Spleen (tissue), 11 donors: ENCODE data around the gene GLYATL3. TPM values are rescaled to one million over a fixed set of nuclear protein-coding genes. Genes with fewer than 3 reads are reported as not detected.

Experiments used
- DNase-seq: peaks from one replicate; pipeline ENCODE4 v3.0.0-alpha.2; 2020
- H3K27ac ChIP-seq, 8 donors: fragments of 200-600 bp; sonication (generic) in 7 of 8; 1 replicate in 4 of 8; 2 replicates in 4 of 8; pipeline versions ENCODE4 v1.5.0 to v1.8.0; 2016 to 2021; ENCODE audit warnings: inconsistent platforms in 4 of 8, mild to moderate bottlenecking in 4 of 8, moderate library complexity in 1 of 8
- H3K27me3 ChIP-seq, 7 donors: fragments of 200-600 bp; sonication (generic) in 6 of 7; replicated peaks in 1 of 7; 1 replicate in 4 of 7; 2 replicates in 3 of 7; pipeline versions ENCODE4 v1.5.0 to v1.8.0; 2016 to 2021; ENCODE audit warnings: inconsistent platforms in 3 of 7, mild to moderate bottlenecking in 1 of 7
- H3K36me3 ChIP-seq, 6 donors: fragments of 200-600 bp; sonication (generic) in 5 of 6; 1 replicate in 4 of 6; 2 replicates in 2 of 6; pipeline versions ENCODE4 v1.5.0 to v1.8.0; 2016 to 2021; ENCODE audit warnings: inconsistent platforms in 2 of 6
- H3K4me1 ChIP-seq, 6 donors: fragments of 200-600 bp; sonication (generic) in 5 of 6; 1 replicate in 3 of 6; 2 replicates in 3 of 6; pipeline versions ENCODE4 v1.5.0 to v1.8.0; 2016 to 2021; ENCODE audit warnings: inconsistent platforms in 3 of 6
- H3K4me3 ChIP-seq, 8 donors: fragments of 200-600 bp; sonication (generic) in 7 of 8; 1 replicate in 4 of 8; 2 replicates in 4 of 8; pipeline versions ENCODE4 v1.5.0 to v1.8.0; 2016 to 2021; ENCODE audit warnings: inconsistent platforms in 4 of 8, mild to moderate bottlenecking in 4 of 8, moderate library complexity in 2 of 8
- H3K9me3 ChIP-seq, 8 donors: fragments of 200-600 bp; sonication (generic) in 7 of 8; 1 replicate in 4 of 8; 2 replicates in 4 of 8; pipeline versions ENCODE4 v1.5.0 to v1.8.0; 2016 to 2021; ENCODE audit warnings: inconsistent platforms in 4 of 8
- CTCF ChIP-seq, 11 experiments: fragments of 200-600 bp in 7 of 11; fragments of 450-650 bp in 4 of 11; sonication (generic) in 4 of 11; IDR thresholded peaks in 8 of 11; conservative IDR thresholded peaks in 3 of 11; 1 replicate in 7 of 11; 2 replicates in 4 of 11; pipeline versions ENCODE4 v1.4.0 to v1.8.0; 2016 to 2021; ENCODE audit warnings: antibody characterized with exemption in 11 of 11, inconsistent platforms in 4 of 11, mild to moderate bottlenecking in 1 of 11
- POLR2A ChIP-seq, 3 donors: fragments of 450-650 bp; IDR thresholded peaks; one replicate each; pipeline ENCODE4 v1.5.1; 2017; ENCODE audit warnings: antibody characterized with exemption in 3 of 3, mild to moderate bottlenecking in 1 of 3
- POLR2AphosphoS5 ChIP-seq, 3 donors: sonication (generic); formaldehyde crosslinking; IDR thresholded peaks; one replicate each; pipeline ENCODE4 v1.5.1; 2017; ENCODE audit warnings: antibody characterized with exemption in 3 of 3
- WGBS, 5 donors: extraction: QIAGEN DNeasy Blood & Tissue Kit in 3 of 5; methylation state at CpG; one replicate each; pipeline versions ENCODE4 v1.1.5 to v1.1.7; 2013 to 2018; 5-methylcytosine and 5-hydroxymethylcytosine counted together
- intact Hi-C: fragments of 100-400 bp; cut with DNase I; formaldehyde crosslinking; loops from one replicate; pipeline ENCODE4 v1.15.0; 2023; ENCODE audit warnings: low total_unique reads
- polyA plus RNA-seq, 3 donors: library from polyadenylated mRNA; stranded (reverse); fragments of 200-250 nt; gene quantifications; one replicate each; pipeline ENCODE4 v1.2.1, GENCODE V29; 2013
- total RNA-seq, 7 donors: library from RNA; depleted of rRNA in 3 of 7; stranded (reverse); fragments of >200 nt in 3 of 7; fragmentation: NEBNext Ultra II Directional in 4 of 7; extraction: Animal tissue kit (Norgen Biotek cat#: 25700) in 4 of 7; gene quantifications; one replicate each; pipeline versions ENCODE4 v1.1.0 to v1.2.1, GENCODE V29; 2016 to 2021
- donor health status: healthy with polysubstance abuse.
- donor health status: DM: no; HTN: no; CAD: no; lungs with moderate emphysema.
- donor health status: DM: no; HTN: no; CAD: no.
- donor health status: Bipolar disorder and iron deficiency.
- donor health status: healthy.
- donor health status: DM: no; HTN: no; CAD: no.
- donor health status: DM: yes; HTN: yes; CAD: no.

The GLYATL3 gene
- total and polyA plus RNA-seq, 10 donors, result not detected

- WGBS, 5 donors, result 54 to 73% (median 59%) methylated on average over 6 of the region's 6 CpGs
- Histone ChIP-seq H3K9me3 (no peaks in the 10 kb centered on the region), H3K27ac (no peak overlapping the region), H3K36me3 (no peaks in the 10 kb centered on the region), H3K4me1 (no peaks in the 10 kb centered on the region), H3K27me3 (peaks cover 0 to 3% (median 0%) of the 10 kb centered on the region in 7 donors), H3K4me3 (no peak overlapping the region)
- TF ChIP-seq CTCF (IDR thresholded peaks at IDR 0.05 in 8 of 11, conservative IDR thresholded peaks at IDR 0.05 in 3 of 11), result no peak
- TF ChIP-seq POLR2A (IDR thresholded peaks at IDR 0.05), result no peak
- no peak for TF ChIP-seq POLR2AphosphoS5 (IDR thresholded peaks at IDR 0.05)
- intact Hi-C loops, result no loop called here
- no peak for DNase-seq
Observed at GRCh38 chr6:49570474-49571079, 70.9 kb downstream of the GLYATL3 start.

- no peaks in the 10 kb centered on the region for H3K4me1 ChIP-seq
- no peak for TF ChIP-seq CTCF (IDR thresholded peaks at IDR 0.05 in 8 of 11, conservative IDR thresholded peaks at IDR 0.05 in 3 of 11)
- no peak for TF ChIP-seq POLR2A (IDR thresholded peaks at IDR 0.05)
- no peak for TF ChIP-seq POLR2AphosphoS5 (IDR thresholded peaks at IDR 0.05)
- no peak overlapping the region for H3K27ac ChIP-seq
- no peaks in the 10 kb centered on the region for H3K27me3 ChIP-seq
- intact Hi-C loops, result no loop called here
- no peak overlapping the region for H3K4me3 ChIP-seq
- H3K9me3 ChIP-seq, result no peaks in the 10 kb centered on the region
- DNase-seq, result no peak
- H3K36me3 ChIP-seq, result no peaks in the 10 kb centered on the region
- WGBS, 5 donors, result 74 to 96% (median 87%) methylated on average over 1 of the region's 1 CpG
Observed at GRCh38 chr6:49576618-49577017, 76.9 kb downstream of the GLYATL3 start.

Other genes with a start within 250 kb of the GLYATL3 start
- gene MMUT, start 36.7 kb upstream of the GLYATL3 start, total RNA-seq, result 10 to 100 TPM in 5 of 7 donors, 1 to 10 TPM in 2; 9.5 to 16.6 (median 13.4) TPM
- 1 to 10 TPM; 6.2 to 7.4 (median 6.5) TPM for gene MMUT, start 36.7 kb upstream of the GLYATL3 start, polyA plus RNA-seq
- 1 to 10 TPM; 3.8 to 8.4 (median 5.3) TPM for gene CENPQ, start 36.6 kb upstream of the GLYATL3 start, total RNA-seq
- gene CENPQ, start 36.6 kb upstream of the GLYATL3 start, polyA plus RNA-seq, result 1 to 10 TPM; 4.9 to 9.6 (median 7.5) TPM
- gene C6orf141, start 50.7 kb downstream of the GLYATL3 start, total RNA-seq, result not detected
- gene C6orf141, start 50.7 kb downstream of the GLYATL3 start, polyA plus RNA-seq, result under 1 TPM in 1 of 3 donors, not detected in 2; 0.12 TPM
- gene RHAG, start 136.9 kb downstream of the GLYATL3 start, total RNA-seq, result 10 to 100 TPM in 1 of 7 donors, 1 to 10 TPM in 3, under 1 TPM in 2, not detected in 1; 0.35 to 14.7 (median 2.8) TPM
- gene RHAG, start 136.9 kb downstream of the GLYATL3 start, polyA plus RNA-seq, result under 1 TPM in 1 of 3 donors, not detected in 2; 0.96 TPM
- gene CRISP2, start 213.6 kb downstream of the GLYATL3 start, total RNA-seq, result 1 to 10 TPM in 1 of 7 donors, under 1 TPM in 3, not detected in 3; 0.26 to 2.5 (median 0.42) TPM
- gene CRISP2, start 213.6 kb downstream of the GLYATL3 start, polyA plus RNA-seq, result not detected
- gene CRISP3, start 244.5 kb downstream of the GLYATL3 start, total RNA-seq, result 10 to 100 TPM in 1 of 7 donors, 1 to 10 TPM in 5, under 1 TPM in 1; 0.91 to 49.7 (median 2.9) TPM
- gene CRISP3, start 244.5 kb downstream of the GLYATL3 start, polyA plus RNA-seq, result 1 to 10 TPM in 1 of 3 donors, under 1 TPM in 2; 0.29 to 1.6 (median 0.35) TPM